NCI-H2029 treated with DMSO at 0.1 percent for 48 hours (cell line): ENCODE data around the gene DAP.
"Not testable (repeated sequence)": the region's sequence is repeated elsewhere in the genome, so short reads cannot be mapped to it uniquely, and the experiment has no call there.

Source experiments
- DNase-seq: peaks from one replicate; lab custom pipeline; 2025; lab: John Stamatoyannopoulos, UW

DAP gene

DNA sequence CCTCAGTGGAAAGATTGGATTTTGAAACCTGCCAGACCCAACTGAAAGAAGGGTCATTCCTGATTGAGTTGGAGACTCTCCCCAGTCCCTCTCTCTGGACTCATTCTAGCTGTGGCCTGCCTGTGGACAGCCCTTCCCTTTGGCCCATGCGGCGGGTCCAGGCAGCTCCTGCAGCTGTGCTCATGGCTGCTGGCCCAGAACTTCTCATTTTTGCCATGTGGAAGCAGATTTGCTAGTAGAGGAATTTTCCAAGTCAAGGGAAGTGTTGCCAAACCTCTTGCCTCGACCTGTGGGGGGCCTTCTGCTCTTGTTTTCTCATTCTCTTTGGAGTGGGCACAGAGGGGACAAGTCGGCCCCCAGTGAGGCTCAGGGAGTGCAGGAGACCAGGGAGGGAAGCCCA is 108.0 kb downstream of the DAP start:
- no peak for DNase-seq

DNA sequence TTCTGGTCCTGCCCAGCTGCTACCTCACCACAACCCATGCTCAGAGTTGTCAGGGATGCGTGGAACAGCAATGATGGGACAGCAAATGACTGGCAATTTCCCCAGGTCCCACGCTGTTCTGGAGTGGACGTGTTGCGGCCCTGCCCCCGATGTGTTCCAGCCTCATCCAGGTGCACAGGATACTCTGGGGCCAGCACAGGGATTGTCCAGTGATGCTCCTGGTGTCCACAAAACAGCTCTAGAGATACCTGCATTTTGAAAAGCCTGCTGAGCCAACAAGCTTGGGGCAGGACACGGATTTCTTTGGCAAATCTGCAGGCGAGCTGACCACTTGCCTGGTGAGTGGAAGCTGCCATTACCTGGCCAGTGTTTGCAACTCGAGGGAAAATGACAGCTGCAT is 108.4 kb downstream of the DAP start:
- no peak for DNase-seq

DNA sequence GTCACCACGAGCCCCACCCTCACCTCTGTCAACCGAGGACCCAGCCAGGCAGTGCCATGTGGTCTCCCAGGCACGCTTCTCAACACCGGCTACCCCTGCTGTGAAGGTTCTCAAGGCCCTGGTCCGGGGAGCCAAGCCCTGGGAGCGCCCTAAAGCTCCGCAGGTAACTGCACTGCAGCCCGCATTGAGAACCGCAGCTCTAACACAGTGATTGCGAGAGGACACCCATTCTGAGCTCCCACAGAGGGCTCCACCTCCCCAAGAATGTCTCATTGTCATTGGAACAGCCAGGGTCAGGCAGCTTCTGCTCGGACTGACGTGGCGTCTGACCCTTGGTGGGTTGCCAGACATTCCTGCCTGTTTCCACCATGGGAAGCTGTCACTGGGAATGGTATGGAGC is 108.9 kb downstream of the DAP start:
- no peak for DNase-seq

DNA sequence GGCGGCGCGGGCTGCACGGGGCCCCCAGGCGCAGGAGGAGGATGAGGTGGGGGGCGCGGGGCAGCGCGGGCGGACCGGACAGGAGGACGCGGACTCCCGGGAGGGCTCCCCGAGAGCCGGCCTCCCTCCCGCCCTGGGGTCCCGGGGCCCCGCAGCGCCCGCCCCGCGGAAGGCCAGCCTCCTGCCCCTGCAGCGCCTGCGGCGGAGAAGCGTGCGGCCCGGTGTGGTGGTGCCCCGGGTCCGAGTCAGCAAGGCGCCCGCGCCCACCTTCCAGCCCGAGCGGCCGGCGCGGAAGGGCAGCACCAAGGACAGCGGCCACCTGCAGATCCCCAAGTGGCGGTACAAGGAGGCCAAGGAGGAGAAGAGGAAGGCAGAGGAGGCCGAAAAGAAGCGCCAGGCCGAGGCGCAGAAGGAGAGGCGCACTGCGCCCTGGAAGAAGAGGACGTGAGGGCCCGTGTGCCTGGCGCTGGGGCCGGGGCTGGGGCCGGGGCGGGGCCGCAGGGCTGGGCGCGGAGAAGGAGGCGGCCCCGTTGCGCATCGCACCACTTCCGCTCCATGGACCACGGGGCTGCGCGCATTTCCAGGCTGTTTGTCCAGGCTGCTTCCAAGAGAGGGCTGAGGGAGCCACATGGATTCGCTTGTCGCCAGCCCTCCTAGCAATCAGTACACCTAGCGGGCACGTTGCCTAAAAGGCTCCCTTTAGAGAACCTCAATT is 111.2 kb downstream of the DAP start:
- DNase-seq: no peak

DNA sequence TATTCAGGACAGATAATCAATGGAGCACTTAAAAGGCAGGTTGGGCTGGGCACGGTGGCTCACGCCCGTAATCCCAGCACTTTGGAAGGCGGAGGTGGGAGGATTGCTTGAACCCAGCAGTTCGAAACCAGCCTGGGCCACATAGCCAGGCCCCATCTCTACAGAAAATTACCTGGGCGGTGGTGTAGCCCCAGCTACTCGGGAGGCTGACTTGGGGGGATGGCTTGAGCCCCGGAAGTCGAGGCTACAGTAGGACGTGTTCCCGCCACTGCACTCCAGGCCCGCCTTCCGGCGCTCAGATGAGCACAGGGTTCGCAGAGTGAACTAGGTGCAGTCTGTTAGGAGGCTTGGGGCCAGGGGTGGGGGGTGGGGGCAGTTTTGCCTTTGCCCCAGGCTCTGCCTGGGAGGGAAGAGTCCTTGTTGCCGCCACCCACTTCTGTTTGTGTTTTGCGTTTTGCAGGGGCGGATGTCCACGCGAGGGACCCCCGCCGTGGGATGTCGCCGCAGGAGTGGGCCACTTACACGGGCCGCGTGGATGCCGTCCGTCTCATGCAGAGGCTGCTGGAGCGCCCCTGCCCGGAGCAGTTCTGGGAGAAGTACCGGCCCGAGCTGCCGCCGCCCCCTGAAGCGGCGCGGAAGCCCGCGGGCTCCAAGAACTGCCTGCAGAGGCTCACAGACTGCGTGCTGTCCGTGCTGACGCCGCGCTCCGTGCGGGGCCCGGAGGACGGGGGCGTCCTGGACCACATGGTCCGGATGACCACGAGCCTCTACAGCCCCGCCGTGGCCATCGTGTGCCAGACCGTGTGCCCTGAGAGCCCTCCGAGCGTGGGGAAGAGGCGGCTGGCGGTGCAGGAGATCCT is 112.0 kb downstream of the DAP start:
- no peak for DNase-seq

DNA sequence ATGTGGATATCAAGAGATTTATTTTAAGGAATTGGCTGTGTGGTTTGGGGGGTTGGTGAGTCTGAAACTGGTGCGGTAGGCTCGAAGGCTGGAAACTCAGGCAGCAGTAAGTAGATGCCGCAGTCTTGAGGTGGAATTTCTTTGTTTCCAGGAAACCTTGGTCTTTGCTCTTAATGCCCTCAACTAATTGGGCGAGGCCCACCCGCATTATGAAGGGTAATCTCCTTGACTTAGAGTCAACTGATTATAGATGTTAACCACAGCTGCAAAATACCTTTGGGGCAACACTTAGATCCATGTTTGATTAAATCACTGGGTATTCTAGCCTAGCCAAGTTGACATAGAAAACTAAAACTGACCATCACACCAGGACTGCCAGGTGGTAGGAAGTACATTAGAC is 113.4 kb downstream of the DAP start:
- no peak for DNase-seq

DNA sequence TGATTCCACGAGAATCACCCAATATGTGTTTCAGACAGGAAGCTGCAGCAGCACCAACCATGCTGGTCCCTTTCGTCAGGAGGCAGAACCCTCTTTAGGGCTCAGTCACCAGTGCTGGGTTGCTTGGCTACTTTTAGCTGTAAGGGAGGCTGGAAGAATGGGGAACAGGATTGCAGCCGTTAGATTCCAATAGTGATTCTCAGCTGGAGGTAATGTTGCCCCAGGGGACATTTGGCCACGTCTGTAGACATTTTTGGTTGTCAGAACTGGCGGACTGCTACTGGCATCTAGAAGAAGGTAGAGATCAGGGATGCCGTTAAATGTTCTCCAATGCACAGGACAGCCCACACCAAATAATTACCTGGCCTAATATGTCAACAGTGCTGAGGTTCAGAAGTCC is 115.4 kb downstream of the DAP start:
- DNase-seq: no peak

DNA sequence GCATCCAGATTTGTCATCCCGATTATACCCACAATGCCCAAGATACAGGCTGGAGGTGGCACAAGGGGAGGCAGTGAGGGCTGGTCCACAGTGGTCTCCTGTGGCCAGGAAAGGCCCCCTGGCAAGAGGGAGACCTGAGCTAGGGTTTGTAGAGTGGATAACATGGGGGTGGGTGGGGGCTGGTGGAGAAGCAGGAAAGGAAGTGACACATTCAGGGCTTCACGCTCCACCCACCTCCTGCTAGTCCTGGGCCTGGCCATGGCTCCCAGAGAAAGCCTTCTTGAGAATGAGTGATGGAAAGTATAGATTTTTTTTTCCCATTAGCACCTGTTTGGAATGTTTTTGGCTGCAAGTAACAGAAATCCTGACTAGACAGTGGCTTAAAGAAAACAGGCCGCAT is 115.9 kb downstream of the DAP start:
- no peak for DNase-seq

DNA sequence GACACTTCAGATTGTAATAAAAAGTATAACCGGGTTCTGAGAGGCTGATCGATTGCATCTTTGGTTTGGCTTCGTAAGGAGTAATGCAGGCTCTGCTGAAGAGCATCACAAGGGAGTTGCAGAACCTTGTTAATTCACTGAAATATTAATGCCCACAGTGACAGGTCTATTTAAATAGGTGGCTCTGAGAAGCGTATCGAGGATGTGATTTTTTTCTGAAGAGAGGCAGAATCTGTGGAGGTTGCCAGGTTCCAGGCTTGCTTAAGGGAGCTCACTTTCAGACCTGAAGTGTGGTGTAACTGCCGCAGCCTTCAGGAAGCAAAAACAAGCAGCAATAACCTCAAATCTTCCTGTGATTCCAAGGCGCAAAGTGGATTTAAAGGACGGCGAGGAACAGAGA is 116.8 kb downstream of the DAP start:
- no peak for DNase-seq

DNA sequence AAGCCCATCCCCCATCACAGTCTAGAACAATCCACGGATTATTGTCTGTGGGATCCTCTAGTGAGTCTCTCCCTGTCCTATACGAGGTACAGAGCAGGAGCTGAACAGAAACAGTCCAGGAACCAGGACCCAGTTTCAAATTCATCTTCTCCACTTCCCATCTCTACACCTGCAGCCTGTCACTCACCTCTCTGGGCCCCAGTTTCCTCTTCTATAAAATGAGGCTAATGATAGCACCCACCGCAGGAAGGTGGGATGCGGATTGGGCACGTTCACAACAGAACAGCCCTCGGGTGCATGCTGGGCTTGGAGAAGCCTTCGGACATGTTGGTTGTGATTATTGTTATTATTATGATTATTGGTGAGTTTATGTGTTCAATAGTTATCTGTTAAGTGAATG is 118.7 kb downstream of the DAP start:
- no peak for DNase-seq

DNA sequence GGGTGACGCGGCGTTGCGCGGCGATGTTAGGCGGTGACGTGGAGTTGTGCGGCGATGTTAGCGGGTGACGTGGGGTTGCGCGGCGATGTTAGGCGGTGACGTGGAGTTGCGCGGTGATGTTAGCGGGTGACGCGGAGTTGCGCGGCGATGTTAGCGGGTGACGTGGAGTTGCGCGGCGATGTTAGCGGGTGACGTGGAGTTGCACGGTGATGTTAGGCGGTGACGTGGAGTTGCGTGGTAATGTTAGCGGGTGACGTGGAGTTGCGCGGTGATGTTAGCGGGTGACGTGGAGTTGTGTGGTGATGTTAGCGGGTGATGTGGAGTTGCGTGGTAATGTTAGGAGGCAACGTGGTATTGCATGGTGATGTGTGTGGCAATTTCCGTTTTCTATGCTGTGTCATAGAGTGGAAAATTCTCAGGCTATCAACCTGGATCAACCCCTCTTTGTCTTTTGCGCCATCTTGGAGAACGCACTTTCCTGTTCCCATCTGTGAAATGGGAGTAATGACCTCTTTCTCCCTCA is 121.1 kb downstream of the DAP start:
- DNase-seq: no peak

DNA sequence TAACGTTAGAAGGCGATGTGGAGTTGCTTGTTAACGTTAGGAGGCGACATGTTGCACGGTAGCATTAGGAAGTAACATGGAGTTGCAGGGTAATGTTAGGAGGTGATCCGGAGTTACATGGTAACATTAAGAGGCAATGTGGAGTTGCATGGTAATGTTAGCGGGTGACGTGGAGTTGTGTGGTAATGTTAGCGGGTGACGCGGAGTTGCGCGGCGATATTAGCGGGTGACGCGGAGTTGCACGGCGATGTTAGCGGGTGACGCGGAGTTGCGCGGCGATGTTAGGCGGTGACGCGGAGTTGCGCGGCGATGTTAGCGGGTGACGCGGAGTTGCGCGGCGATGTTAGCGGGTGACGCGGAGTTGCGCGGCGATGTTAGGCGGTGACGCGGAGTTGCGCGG is 122.3 kb downstream of the DAP start:
- DNase-seq: not testable (repeated sequence)

DNA sequence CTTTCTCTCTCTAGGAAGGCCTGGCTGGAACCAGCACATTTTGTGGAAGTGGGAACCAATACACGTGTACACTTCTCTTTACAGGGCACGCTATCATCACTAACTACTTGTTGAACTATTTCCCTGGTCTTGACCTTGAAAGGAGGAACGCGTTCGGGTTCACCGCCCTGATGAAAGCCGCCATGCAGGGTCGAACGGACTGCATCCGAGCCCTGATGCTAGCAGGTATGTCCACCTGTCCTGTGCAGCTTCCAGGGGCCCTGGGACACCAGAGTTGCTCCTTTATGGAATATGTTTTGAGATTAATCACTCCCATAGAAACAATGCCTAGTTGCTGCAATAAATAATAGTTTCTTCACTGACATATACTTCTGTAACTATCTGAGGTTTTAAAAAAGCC is 123.1 kb downstream of the DAP start:
- DNase-seq: no peak

DNA sequence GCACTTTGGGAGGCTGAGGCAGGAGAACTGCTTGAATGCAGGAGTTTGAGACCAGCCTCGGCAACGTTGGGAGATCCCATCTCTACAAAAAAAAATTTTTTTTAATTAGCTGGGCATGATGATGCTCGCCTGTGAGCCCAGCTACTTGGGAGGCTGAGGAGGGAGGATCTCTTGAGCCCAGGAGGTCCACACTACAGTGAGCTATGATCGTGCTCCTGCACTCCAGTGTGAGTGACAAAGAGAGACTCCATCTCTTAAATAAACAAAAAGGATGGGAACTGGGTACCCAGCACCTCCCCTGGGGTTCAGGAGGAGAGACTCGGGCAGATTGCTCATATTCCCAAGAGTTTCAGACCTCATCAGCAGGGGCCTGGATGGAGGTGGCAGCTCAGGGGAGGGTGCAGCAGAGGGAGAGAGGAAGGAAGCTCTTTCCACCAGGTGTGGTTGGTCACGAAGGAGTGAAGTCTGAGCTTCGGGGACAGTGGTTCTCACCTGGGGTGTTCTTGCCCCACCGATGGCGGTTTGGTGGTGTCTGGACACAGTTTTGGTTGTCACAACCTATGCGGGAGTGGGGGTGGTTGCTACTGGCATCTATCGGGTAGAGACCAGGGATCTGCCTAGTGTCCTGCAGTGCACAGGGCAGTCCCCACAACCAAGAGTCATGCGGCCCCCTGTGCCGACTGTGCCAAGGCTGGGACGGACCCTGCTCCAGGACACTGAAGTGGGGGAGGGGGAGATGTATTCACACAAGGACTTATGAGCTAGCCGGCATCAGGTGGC is 124.5 kb downstream of the DAP start:
- DNase-seq: no peak

DNA sequence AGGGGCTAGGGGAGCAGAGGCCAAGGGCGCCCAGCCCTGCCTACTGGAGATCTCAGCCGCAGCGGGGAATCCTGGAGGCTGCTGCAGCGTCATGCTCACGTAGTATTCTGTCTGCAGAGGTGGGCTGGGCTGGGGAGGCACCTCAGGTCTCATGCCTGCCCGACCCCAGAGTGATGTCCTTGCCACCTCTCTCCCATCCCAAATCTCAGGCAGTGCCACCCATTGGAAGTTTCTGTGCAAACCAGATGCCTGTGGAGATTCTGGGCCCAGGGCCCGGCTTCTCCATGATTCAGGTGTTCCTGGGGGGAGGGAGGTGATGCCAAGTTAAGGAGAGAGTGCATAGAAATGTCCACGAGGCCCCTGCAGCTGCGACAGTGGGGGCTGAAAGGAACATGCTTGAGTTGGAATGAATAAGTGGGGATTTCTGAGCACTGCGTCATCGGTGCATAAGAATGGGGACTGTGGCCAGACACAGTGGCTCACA is 125.1 kb downstream of the DAP start:
- DNase-seq: no peak

DNA sequence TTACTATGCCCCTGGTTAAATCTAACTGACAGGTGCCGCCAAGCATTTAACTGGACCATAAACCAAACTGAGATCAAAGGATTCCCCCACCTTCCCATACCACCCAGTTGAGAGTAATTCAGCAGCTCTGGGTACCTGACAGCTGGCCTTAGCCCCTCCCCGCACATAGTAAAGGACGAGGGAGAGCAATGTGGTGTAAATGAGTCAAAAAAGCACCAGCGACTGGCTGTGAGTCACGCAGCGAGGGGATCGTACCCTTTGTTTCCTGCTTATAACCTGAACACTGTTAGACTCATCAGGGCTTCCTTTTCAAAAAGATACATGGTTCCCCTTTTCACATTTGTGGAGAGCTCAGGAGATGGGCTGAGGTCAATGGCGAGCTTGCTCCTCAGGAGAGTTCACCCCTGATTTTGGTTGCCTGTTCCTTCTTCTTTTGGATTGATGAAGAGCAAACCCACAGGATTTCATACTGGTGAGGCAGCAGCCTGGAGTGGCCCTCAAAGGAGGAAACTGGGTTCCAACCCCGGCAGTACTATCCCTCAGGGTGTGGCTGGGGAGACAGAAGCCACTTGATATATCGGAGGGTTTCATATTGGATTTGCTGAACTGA is 125.7 kb downstream of the DAP start:
- DNase-seq: no peak

DNA sequence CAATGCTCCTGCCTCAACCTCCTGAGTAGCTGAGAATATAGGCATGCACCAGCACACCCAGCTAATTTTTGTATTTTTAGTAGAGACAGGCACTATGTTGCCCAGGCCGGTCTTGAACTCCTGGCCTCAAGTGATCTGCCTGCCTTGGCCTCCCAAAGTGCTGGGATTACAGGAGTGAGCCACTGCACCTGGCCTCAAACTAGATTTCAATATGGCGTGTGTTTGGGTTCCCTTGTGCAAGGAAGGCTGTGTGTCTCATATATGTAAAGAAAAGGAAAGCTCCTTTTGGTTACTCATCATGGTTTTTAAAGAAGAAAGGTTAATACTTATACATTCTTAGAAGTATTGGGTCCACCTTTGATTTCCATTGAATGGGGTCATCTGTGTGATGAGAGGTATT is 126.5 kb downstream of the DAP start:
- no peak for DNase-seq

DNA sequence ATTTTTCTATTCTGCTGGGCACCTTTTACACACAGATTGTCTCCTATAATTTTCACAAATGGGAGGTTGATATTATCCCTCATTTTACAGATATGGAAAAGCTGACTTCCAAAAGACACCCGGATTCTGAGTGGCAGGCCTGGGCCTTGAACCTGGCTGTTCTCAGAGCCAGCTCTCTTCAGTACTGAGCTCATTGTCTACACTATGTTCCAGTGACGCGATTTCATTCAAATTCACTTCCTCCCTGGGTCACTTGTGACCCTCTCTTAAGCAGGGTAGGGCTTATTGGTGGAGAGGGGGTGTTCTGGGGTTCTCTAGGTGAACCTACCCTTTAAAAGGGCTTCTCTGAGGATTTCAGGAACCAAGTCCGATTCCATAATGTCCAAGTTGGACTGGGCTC is 127.0 kb downstream of the DAP start:
- DNase-seq: no peak

DNA sequence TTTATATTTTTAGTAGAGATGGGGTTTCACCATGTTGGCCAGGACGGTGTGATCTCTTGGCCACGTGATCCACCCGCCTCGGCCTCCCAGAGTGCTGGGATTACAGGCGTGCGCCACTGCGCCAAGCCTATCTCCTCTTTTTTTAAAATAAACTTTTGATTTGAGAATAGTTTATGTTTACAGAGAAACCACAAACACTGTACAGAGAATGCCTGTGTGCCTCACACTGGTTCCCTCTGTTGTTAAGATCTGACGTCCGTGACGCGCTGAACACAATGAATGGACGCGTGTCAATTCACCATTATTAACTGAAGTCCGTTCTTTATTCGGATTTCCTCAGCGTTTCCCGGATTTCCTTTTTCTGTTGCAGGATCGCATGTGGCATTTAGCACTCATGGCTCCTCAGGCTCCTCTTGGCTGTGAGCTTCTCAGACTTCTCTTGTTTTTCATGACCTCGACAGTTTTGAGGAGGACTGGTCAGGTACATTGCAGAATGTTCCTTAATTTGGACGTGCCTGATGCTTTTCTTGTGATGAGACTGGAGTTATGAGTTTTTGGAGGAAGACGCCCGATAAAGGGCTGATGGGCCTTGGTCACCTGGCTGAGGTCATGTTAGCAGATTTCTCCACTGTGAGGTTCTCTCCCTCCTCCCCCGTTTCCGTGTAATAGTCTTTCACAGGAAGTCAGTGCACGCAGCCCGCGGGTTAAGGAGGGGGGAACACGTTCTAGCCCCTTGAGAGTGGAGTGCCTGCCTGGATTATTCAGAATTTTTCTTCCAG is 127.6 kb downstream of the DAP start:
- no peak for DNase-seq

DNA sequence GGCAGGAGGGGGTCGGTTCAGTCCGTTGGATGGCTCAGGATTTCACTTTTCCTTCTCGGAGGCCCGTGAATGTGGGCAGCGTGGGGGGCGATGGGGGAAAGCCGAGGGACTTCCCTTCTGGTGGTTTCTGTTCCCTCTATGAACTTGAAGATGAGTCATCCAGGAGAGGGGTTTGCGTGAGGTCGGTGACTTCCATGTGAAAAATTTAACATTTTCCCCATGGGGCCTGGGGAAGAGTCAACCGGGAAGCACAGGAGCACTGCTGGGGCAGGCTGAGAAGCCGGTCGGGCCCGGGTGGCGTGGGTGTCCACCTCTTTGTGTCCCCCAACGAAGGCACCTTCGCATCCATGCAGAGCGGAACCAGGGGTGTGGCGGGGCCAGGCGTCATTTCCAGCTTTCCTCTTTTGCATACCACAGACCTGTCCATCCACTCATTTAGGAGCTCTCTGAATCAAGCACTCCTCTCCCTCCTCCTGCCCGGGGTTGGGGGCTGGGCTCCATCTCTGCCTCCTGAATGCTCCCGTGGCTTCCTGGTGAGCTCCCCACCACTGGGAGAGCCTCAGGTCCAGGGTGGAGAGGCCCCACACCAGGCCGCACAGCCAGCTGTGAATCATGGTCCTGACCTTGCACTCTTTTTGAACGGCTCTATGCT is 128.8 kb downstream of the DAP start:
- no peak for DNase-seq
